Hepatocyte (in vitro differentiated cells): ENCODE measurements around the gene KANTR.

ENCODE experiments used
- CTCF ChIP-seq: fragments of 200-600 bp; sonication (generic); IDR thresholded peaks from 2 replicates; pipeline ENCODE4 v1.5.1; 2016; ENCODE audit warnings: antibody characterized with exemption, mild to moderate bottlenecking; ENCODE audit not compliant: poor library complexity
- EZH2 ChIP-seq: fragments of 200-600 bp; sonication (generic); IDR thresholded peaks from 2 replicates; pipeline ENCODE4 v1.6.1; 2016; ENCODE audit warnings: antibody characterized with exemption, mild to moderate bottlenecking, borderline replicate concordance

- TF ChIP-seq CTCF: no peak
- TF ChIP-seq EZH2: no peak
Observed at GRCh38 chrX:53159184-53159583, 65.2 kb downstream of the KANTR start.
